A673 (cell line): ENCODE data around the gene DLEC1.

ENCODE experiments used
- EZH2 ChIP-seq: fragments of 200-600 bp; sonication (generic); IDR thresholded peaks from 2 replicates; pipeline ENCODE4 v1.6.1; 2017; ENCODE audit warnings: borderline replicate concordance, low read depth, mild to moderate bottlenecking, mixed read lengths, antibody characterized with exemption, low read length; ENCODE audit not compliant: poor library complexity, severe bottlenecking
- TF ChIP-seq, protein P1 (sequence below): fragments of 300-800, 200-600 bp; sonication (generic); conservative IDR thresholded peaks from 2 replicates; pipeline ENCODE4 v1.5.1; 2017; ENCODE audit warnings: low read depth, mild to moderate bottlenecking, antibody characterized with exemption, low read length, moderate library complexity, mixed read lengths

GRCh38 chr3:38030126-38031021 is 8.6 kb upstream of the DLEC1 start:
- TF ChIP-seq, protein P1, sequence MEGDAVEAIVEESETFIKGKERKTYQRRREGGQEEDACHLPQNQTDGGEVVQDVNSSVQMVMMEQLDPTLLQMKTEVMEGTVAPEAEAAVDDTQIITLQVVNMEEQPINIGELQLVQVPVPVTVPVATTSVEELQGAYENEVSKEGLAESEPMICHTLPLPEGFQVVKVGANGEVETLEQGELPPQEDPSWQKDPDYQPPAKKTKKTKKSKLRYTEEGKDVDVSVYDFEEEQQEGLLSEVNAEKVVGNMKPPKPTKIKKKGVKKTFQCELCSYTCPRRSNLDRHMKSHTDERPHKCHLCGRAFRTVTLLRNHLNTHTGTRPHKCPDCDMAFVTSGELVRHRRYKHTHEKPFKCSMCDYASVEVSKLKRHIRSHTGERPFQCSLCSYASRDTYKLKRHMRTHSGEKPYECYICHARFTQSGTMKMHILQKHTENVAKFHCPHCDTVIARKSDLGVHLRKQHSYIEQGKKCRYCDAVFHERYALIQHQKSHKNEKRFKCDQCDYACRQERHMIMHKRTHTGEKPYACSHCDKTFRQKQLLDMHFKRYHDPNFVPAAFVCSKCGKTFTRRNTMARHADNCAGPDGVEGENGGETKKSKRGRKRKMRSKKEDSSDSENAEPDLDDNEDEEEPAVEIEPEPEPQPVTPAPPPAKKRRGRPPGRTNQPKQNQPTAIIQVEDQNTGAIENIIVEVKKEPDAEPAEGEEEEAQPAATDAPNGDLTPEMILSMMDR = no peak
- TF ChIP-seq EZH2 = no peak
